Measurements from ENCODE around the gene KCNJ12.
"Not testable (repeated sequence)": the region's sequence is repeated elsewhere in the genome, so short reads cannot be mapped to it uniquely, and the experiment has no call there.

KCNJ12 gene

DNA sequence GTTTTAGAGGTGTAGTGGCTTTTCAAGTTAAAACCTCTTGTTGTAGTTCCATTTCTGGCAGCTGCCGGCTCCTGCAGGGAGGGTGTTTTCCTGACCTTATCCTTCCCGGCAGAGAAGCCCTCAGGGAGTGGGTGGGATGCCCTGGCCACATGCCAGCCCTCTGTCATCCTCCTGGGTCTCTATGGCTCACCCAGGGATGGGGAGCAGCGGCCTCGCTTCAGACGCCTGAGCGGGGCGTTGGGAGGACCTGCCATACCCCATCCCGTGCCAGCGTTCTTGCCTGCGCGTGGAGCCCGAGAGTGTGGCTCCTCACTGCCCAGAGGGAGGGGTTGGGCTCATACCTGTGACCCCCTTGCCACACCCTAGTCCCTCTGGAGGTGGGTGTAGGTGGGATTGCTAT lies 11.9 kb downstream of the KCNJ12 start:
- no peak for FAIRE-seq

DNA sequence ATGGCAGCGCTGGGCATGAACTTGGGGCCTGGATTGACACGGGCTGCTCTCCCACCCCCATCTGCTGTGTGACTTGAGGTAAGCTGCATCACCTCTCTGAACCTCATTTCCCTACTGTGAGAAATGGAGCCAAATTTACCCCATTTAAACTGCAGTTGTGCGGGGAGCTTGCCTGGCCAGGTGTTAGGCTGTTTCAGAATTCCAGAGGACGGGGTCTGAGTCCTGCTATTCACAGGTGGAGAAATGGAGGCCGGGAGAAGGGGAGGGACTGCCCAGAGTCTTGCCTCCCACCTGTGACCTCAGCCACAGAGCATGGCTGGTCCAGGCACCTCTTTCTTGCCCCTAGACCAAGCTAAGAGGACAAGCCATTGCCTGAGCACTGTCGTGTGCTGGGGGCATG lies 12.8 kb downstream of the KCNJ12 start:
- FAIRE-seq, result no peak

DNA sequence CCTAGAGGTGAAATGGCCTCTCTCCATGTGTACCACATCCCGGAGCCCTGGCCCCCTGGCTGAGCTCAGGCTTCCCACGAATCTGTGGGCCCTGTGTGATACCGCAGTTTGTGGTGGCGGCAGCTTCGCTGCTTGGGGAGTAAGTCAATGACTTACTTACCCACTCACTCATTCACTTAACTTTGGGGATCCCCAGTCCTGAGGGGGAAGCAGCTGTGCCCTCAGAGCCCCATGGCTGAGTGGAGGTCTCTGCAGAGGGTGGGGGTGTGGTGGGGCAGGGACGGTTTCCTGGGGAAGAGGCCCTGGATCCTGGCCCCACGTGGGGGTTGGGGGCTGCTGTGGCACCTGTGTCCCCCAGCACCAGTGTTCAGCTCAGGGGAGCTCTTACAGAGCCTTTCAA lies 13.2 kb downstream of the KCNJ12 start:
- FAIRE-seq, result no peak

DNA sequence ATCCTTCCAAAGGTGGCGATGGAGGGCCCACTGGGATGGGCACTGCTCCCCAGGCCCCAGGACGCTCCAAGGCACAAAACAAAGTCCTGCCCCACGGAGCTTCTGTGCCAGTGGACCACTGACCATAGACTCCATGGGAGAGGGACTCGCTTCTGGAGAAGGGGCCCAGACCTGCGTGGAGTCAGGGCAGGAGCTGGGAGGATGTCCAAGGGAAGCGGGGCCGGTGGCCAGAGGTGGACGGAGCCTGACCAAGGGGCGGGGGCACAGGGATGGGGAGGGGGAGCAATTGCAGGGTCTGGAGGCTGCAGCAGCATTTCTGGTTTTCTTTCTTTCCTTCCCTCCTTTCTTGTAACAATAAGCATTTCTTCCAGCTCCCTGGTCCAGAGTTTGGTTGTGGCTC lies 14.1 kb downstream of the KCNJ12 start:
- no peak for FAIRE-seq

DNA sequence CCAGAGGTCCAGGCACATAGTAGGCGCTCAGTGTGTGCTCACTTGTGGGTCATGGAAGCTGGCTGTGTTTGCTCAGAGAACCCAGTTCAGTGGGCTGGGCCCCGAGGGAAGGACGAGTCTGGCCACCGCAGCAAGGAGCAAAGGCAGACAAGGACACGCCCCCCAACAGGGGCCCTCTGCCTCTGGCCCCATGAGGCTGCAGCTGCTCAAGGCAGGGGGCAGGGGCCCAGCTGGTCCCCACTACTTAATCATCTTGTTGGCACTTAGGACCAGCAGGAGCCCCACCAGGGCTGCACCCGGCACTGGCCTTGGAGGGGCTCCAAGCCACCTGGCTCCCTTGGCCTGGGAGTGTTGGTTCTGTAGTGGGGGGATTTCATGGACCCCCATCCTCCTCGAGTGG lies 16.1 kb downstream of the KCNJ12 start:
- no peak for FAIRE-seq

DNA sequence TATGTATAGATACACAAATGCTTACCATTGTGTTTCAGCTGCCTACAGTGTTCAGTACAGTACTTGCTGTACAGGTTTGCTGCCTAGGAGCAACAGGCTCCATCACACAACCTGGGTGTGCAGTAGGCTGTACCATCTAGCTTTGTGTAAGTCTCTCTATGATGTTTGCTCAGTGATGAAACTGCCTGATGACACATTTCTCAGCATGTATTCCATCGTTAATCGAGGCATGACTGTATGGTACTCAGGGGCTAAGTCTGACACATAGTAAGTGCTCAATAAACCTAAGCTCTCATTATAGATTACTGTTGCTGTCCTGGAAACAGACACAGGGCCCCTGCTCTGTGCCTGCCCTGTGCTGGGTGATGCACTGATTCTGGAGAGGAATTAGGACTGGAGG lies 18.1 kb downstream of the KCNJ12 start:
- no peak for FAIRE-seq

DNA sequence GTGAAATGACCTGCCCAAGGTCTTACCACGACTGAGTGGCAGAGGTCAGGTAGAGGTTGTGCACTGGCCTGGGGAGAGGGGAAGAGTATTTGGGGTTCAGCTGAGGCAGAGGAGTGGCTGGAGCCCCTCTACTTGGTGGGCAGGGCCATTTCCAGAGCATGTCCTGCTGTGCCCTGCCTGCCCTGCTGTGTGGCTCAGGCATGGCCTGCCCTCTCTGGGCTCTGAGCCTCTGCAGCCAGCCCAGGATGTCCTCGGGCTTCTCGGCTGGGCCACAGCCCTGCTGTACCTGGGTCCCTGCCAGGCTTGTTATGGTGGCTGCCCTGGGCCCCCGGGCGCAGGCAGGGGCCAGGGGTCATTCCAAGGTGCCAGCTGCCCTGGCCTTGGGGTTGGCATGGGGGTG lies 19.6 kb downstream of the KCNJ12 start:
- no peak for FAIRE-seq

DNA sequence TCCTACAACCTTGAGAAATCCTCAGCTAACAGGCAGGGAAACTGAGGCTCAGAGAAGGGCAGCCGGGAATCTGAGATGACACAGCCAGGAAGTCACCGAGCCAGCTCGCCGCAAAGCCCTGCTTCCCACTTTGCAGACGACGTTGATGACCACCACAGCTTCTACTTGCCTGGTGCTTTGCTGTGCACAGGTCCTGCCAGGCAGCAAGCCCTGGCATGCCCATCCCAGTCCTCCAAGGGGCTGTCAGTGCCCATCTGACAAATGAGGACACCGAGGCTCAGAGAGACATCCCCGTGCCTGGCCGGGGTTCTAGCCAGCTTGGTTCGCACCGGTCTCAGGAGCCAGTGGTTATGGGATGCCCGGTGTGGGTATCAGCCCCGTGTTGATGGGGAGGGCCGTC lies 20.1 kb downstream of the KCNJ12 start:
- FAIRE-seq, result no peak

DNA sequence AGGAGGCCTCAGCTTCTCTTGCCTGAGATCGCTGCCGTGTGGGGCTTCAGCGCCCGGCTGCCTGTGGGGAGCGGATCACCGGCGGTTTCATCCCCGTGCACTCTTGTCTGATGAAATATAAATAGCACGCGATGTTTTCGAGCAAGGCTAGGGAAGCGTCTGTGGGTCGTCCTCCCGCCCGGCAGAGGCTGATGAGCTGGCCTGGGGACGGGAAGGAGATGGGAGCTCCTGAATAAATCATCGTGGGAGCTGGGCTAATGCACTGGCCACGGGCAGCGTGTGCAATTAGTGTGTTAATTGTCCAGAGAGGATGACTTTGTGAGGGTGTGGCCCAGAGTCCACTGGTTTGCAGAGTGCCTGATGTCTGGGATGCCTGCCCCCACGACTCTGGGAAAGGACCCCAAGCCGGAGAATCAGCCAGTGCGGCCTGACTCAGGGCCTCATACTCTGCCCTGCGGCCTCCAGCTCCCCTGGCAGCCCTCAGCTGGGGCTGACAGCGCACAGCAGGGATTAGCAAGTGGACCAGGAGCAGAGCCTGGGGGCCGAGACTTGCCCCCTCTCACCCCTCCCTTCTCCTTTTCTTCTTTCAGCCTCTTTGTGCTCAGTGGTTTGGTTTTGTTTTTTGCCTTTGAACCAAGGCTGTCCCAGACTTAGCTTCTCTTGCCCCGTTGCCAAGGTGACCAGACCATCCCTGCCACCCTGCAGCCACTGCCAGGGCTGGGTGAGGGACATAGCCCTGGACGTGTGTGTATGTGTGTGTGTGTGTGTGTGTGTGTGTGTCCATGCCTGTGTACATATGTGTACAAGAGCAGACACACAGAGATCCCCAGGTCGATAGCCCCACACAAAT lies 21.4 kb downstream of the KCNJ12 start:
- no peak for FAIRE-seq

DNA sequence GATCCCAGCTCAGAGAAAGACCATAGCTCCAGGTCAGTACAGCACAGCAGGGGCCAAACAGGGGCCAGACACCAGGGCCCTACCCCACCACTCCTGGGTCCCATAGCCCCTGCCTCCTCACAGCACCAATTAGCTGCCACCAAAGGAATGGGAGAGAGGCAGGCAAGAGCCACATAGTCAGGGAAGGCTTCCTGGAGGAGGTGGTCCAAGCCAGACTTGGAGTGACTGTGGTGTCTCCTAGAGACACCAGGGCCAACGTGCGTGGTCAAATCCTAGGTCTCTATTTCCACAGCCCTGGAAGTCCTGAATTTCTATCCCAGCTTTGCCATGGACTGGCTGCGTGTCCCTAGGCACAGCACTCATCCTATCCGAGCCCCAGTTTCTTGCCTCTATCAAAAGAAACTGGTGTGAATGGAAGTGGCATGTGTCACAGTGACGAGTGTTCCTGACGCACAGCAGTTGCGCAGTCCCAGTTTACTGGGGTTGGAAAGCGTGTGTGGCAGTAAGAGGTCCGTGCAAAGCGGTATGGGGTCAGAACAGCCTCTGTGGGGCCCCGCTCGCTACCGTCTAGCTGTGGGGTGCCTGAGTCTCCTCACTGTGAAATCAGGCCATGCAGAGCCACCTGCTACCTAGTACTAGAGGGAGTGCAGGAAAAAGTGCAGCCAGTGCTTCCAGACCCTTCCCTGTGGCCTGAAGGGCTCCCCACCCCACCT lies 23.5 kb downstream of the KCNJ12 start:
- FAIRE-seq, result no peak

DNA sequence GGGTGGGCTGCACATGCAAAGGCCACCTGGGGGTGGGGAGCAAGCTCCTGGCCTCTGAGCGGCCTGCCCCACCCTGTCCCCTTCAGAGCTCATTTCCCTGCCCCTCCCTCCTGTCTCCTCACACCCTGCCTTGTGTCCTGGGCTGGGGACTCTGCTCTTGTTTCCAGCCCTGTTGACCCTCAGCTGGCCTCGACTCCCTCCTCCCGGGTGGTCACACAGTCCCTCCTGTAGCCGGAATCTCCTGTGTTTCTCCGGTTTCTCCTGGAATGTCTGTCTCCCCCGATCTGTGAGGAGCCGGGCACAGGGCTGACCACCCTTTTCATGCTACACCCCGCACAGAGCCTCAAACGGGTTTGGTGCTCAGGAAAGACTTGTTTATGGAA lies 24.0 kb downstream of the KCNJ12 start:
- not testable (repeated sequence) for FAIRE-seq

DNA sequence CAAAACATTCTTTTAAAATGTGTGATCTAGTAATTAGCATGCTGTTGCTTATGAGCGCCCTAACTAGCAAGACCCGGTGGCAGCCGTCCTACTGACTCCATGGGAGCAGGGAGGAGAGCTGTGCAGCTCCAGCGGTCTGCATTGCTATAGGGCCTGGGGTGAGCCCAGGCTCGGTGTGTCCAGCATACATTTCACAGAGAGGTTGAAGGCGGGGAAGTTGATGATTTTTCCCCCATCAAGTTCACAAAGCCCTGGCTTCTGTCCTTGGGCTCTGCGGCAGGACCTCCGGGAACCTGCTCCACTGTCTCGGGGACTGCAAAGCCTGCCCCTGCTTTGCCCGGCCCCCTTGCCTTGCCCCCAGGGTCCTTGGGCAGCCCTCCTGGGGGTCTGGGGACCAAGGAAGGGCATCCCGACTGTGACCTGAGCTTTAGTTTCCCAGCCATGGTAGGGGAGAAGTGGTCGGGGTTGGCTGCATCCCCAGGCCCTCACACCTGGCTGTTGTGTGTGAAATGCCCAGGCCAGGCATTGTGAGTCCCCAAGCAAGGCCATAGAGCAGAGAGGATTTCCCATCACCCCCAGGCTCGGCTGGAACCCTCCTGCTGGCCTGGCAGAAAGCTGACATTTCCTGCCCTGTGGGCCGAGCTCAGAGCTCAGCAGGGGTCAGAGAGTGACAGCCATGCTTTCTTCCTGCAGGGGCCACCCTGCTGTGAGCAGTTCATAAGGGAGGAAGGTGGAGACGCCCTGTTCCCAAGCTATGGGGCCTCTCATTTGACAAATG lies 24.8 kb downstream of the KCNJ12 start:
- no peak for FAIRE-seq

DNA sequence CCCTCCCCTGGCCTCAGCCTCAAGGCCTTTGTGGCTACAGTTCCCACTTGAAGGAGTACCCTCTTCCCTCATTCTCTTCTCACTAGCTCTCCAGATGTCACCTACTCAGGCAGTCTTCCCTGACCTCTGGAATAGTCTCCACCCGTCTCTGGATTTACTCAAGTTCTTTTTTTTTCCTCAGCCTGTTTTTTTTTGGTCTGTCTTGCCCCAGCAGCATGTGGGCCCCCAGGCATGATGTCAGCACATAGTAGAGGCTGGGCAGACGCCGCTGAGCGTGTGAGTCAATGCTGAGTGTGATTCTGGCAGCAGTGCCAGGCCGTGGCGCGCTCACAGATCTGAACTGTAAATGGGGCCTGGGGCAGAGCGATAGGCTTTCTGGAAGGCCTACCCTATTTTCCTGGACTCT lies 26.0 kb downstream of the KCNJ12 start:
- not testable (repeated sequence) for FAIRE-seq

DNA sequence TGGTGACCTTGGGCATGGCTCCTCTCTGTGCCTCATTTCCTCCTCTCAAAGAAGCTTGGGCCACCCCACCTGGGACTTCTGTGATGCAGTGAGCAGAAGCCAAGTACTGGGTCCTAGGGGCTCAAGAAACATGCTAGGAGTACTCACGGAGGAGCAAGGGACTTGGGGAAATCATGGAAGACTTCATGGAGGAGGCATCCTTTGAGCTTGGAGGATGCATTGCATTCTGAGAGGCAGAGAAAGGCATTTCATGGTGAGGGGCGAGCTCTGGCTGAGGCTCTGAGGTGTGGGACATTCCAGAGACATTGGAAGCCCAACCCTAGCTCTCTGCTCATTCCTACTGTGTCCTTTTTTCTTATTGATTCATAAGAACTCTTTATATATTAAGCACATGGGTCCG lies 26.8 kb downstream of the KCNJ12 start:
- FAIRE-seq, result not testable (repeated sequence)

DNA sequence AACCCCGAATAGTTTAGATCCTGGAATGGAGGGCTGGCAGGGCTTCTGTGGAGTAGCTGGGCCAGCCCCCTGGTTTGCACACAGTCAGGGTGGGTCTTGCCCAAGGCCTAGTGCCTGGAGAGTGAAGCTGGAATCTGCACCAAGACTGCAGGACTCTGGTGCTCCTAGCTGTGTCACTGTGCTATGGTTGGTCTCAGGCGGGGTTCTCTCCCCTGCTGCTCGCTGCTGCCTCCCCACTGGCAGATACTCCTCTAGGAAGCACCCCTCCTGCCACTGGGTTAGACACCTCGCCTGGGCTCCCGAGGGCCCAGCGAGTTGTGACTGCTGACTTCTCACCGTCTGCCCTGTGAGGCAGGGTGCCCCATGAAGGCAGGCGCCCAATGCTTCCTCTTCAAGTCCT lies 27.9 kb downstream of the KCNJ12 start:
- not testable (repeated sequence) for FAIRE-seq

DNA sequence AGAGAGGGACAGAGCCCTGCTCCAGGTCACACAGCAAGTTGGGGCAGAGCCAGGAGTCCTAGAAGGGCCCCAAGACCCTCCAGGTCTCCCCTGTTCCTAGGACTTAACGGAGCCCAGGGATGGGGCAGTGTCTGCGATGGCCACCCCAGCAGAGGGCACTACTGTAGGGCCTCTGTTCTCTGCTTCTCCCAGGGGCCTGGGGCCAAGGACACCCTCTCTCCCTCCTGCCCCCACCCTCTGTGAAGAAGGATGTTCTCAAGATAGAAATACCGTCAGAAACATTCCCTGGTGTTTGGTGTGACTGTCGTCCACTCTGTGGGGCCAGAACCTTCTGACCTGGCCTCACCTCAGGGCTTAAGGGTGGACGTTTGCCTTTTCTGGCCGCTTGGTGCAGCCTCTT lies 28.4 kb downstream of the KCNJ12 start:
- FAIRE-seq, result not testable (repeated sequence)

DNA sequence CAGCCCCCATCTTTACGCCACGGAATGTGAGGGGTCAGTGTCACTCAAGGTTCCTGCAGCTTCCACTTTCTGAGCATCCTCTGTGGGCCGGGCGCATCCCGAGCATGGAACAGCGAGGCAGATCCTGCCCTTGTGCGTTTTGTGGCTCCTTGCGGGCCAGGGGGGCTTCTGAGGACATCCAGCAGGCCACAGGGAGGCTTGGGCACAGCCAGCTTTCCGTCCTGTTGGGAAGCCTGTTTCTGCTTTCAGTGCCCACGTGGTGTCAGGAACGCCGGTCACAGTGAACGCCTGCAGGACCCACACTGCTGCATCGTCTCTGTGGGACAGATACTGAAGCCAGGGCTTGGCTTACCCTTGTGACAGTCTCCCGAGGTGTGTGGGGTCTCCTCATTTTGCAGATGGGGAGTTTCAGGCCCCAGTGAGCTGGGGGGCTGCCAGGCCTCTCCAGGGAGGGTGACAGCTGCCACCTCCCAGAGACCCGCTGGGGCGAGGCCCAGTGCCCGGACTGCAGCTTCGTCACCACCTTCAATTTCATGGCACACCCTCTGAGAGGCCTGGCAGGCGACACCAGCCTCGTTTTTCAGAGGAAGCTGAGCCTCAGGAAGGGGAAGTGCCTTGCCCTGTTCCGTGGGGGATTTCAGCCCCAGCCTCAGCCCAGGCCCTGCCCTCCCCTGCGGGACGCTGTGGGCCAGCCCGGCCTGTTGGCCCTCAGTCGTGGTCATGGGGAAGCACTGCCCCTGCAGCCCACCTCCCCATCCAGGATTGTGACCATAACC lies 29.0 kb downstream of the KCNJ12 start:
- not testable (repeated sequence) for FAIRE-seq

DNA sequence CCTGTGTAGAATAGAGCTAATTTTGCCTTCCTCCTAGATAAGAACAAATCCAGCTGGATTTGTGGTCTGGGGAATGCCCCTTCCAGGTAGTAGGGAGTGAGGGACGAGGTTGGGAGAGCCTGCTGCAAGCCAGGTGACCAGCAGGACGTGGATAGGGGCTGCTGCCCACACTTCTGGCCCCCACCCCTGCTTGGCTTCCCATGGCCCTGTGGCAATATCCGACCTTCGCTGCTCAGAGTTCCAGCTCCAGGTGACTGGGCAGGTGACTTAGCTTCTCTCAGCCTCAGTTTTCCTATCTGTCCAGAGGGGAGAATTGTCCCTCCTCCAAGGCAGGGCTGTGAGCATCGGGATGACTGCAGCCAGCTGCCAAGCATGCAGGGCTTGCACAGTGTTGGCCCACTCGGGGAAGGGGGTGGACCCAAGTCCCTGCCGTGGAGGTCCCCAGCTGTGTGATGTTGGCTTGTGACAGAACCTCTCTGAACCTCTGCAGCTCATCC lies 29.8 kb downstream of the KCNJ12 start:
- FAIRE-seq, result not testable (repeated sequence)

DNA sequence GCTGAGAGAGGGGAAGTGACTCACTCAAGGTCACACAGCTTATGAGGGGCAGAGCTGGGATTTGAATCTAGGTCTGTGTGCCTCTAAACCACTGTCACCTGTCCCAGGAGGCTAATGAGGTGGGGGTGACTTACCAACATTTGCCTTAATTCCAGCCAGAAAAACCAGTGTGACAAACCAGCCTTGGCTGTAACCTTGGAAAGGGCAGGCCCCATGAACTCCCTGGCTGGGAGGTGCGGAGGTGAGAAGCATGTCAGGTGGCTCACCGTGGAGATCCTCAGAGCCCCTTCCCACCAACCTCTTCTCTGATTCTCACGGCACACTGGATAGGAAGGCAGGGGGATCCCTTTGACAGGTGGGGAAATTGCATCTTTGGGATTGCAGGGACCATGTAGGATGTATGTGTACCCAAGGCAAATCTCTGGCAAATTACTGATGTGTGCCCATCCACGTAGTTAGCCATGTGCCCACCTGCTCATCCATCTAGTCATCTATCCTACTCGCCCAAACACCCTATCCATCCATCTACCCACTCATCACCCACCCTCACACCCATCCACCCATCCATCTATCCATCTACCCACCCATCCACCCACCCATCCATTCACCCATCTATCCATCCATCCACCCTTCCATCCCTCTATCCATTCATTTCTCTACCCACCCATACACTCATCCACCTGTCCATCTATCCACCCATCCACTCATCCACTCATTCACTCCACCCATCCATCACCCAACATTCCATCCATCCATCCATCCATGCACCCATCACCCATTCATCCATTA lies 30.7 kb downstream of the KCNJ12 start:
- FAIRE-seq, result not testable (repeated sequence)

DNA sequence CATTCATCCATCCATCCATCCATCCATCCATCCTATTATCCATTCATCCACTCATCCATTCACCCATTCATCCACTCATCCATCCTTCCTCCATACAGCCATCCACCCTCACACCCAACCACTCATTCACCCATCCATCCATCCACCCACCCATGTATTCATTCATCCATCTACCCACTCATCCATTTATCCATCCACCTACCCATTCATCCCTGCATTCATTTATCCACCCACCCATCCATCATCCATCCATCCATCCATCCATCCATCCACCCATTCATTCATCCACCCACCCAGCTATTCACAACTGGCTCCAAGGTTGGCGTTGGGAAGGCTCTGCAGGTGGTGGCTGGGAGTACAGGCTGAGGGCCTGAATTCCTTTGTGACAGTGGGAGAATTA lies 31.6 kb downstream of the KCNJ12 start:
- not testable (repeated sequence) for FAIRE-seq

DNA sequence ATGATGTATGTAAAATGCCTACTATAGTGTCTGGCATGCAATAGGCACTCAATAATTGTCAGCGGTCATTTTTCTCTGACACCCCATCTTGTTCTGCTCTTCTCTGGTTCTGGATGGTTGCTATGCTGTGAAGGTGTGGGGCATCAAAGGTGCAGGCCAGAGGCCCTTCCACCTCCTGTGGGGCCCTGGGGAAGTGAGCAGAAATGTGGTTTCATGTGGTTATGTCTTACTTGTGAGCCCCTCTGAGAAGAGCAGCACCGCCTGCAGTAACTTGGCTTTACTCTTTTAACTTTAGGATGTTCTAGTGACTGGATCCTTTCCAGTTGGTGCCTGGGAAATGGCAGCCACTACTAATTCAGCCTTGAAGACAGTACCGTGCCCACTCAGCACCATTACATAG lies 32.1 kb downstream of the KCNJ12 start:
- not testable (repeated sequence) for FAIRE-seq
